ENCODE results near the gene ZNF646.

- TF ChIP-seq CTCF (IDR thresholded peaks at IDR 0.05; ENCODE audit: low read length), result no peak
- no peak for TF ChIP-seq EZH2phosphoT487 (IDR thresholded peaks at IDR 0.05; ENCODE audit: low read length)
These were observed 30.9 kb upstream of the ZNF646 start for GRCh38 chr16:31043352-31043751.

Data from MM.1S (cell line).